CD4-positive, alpha-beta T cell treated with Interleukin-6 at 100 ng/mL for 8 hours (primary cell): Measurements from ENCODE around the gene TRAPPC6A.
A peak's percentile ranks its signal among the peaks of the same experiment; 100 is the strongest.

Source experiments
- DNase-seq: peaks from one replicate; pipeline ENCODE4 v3.0.0-alpha.2; 2020; ENCODE audit warnings: mixed read lengths, low spot score

The TRAPPC6A gene, protein sequence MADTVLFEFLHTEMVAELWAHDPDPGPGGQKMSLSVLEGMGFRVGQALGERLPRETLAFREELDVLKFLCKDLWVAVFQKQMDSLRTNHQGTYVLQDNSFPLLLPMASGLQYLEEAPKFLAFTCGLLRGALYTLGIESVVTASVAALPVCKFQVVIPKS

DNA sequence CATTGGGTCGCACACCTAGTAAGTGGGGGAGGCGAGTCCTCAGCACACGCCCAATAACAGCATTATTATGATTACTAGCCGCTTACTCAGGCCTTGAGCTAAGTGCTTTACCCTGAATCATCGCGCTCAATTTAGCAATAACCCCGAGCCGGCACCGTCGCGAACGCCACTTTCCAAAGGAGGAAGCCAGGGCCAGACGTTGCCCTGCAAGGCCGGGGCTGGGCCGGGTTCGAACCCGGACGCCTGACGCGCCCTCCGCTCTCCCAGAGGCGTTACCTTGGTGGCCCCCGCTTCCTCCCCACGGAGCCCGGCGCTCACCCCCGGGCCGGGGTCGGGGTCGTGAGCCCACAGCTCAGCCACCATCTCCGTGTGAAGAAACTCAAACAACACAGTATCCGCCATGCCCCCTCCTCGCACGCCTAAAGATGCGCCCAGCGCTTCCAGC, at the start of gene TRAPPC6A:
Gene TRAPPC6A, minus strand, starts transcription at position 421 of the 445 bp plus-strand sequence. Its CDS starts 19 bp downstream, at position 402.
- DNase-seq: no peak

DNA sequence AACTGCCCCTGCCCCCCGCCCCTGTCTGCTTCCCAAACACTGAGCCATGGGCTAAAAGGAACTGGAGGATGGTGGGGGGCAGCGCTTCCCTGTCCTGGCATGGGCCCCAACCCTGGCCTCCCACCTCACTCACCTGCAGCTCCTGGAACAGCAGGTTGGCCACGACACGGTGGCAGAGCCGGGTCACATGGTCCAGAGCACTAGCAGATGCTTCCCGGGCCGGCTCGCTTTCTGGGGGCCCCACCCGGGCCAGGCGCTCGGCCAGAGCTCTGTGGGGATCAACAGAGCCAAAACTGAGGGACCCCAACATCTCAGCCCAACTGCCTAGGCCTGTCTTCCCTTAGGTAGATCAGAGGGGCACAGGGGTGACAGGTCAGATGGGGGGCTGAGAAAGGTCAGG, 46.6 kb upstream of the TRAPPC6A start:
- DNase-seq: no peak

DNA sequence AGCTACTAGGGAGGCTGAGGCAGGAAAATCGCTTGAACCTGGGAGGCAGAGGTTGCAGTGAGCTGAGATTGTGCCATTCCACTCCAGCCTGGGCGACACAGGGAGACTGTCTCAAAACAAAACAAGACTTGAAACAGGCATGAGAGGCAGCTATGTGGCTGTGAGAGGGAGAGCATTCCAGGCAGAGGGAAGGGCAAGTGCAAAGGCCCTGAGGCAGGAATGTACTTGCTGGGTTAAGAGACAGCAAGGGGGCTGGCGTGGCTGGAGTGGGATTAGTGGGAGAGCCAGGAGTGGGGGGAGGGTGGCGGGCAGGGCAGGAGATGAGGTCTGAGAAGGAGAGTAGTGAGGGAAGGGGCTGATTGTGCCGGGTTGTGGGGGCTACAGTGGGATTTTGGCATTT, 45.8 kb upstream of the TRAPPC6A start:
- no peak for DNase-seq

DNA sequence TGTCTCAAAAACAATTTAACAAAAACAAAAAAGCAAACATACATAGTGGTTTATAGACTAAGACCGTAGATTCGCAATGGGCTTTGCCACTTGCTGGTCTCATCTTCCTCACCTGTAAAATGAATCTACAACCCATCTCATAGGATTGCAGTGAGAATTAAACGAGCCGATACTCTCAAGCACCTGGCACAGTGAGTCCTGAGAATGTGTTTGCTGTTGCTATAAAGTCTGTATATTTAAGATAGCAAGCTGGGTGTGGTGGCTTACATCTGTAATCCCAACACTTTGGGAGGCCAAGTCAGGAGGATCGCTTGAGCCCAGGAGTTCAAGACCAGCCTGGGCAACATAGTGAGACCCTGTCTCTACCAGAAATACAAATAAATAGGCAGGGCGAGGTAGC, 44.7 kb upstream of the TRAPPC6A start:
- DNase-seq: no peak

DNA sequence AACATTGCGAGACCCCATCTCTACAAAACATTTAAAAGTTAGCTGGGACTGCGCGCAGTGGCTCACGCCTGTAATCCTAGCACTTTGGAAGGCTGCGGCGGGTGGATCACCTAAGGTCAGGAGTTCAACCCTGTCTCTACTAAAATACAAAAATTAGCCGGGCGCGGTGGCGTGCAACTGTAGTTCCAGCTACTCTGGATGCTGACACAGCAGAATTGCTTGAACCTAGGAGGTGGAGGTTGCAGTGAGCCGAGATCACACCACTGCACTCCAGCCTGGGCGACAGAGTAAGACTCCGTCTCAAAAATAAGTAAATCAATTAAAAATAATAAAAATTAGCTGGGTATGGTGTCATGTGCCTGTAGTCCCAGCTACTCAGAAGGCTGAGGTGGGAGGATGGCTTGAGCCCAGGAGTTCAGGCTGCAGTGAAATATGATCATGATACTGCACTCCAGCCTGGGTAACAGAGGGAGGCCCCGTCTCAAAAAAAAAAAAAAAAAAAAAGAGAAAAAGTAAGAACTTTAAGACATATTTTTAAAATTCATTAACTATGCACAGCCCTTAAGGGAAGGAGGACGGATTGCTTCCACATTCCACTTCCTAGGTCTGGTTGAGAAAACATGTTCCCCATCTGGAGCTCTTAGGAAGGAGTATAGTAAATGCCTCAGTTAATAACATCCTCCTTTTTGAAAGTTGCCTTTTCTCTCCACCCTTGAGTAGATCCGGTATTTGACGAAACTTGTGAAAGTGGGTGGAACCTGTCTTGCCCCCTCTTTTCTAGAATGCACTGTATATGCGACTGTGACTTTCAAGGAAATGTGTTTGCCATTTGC, 41.1 kb upstream of the TRAPPC6A start:
- DNase-seq: no peak

DNA sequence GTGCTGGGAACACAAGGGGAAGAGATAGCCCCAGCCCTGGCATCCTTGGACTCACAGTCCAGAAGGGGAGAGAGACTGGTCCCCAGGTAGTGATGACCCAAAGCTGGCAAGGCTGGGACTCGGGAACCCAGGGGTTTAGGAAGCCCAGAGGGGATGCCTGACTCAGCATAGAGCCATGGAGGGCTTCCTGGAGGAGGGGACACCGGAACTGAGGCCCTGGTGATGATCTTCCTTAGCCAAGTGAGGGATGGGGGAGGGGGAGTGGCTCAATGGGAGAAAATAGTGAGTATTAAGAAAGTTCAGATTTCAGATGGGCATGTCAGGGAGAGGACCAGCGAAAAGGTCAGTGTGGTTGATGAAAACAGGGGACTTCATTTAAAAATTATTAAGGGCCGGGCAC, 40.4 kb upstream of the TRAPPC6A start:
- no peak for DNase-seq

DNA sequence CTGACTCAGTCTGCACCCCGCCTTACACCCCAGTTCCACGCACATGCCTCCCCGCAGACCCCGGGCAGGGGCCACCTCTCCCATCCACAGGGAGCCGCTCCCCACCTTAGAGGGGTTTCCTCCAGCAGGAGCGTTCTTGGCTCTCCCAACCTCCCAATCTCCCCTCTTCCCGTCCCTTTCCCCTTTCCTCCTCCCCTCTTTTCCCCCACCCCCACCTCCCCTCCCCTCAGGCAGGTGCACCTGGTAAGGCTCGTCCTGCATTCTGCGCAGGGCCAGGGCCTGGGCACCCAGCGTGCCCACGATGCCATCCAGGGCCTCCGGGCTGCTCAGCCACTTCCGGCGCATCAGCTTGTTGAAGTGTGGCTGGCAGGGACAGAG, 39.9 kb upstream of the TRAPPC6A start:
- DNase-seq: no peak

DNA sequence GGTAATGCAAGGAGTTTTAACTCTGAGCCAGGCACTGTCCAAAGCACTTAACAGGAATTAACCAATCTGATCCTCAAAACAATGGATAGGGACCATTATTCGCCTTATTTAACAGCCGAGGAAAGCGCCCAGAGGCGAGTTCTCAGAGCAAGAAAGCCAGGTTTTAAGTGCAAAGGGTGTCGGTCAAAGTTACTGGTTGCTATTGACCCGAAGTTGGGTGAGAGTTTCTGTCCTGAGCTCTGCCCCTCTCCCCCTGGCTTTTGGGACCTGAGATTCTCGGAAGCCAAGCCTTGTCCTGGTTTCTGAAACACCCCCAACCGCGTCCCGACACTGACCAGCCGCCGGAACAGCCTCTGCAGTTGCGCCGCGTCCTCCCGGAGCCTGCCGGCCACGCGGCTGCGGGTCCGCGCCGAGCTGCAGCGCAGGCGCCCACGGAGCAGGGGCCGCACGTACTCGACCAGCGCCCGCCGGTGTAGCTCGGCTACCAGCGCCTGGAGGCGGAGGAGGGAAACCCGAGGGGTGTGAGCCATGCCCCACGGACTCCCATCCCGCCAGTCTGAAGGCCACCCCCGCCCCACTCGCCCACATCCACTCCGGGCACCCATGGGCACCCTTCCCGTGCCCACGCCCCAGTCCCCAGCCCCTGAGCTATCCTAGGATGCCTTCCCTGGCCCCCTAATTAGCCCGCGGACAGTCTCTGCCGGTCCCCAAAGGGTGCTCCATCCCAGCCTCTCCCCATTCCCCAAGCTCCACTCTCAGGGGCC, 39.3 kb upstream of the TRAPPC6A start:
- no peak for DNase-seq

DNA sequence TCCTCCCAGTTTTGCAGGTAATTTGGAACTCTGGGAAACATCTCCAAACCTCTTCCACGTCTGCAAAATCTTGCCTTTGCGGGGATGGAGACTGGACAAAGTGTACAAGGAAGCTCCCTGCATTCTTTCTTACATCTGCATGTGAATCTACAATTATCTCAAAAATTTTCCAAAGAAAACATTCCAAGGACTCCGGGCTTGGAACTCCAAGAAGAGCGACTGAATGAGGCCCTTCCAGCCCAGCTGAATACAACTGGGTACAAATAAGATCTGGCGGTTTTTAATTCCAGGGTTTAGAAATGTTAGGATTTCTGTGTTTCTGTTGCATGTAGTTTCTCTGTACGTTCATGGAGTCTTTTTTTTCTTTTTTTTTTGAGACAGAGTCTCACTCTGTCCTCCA, 38.6 kb upstream of the TRAPPC6A start:
- no peak for DNase-seq

DNA sequence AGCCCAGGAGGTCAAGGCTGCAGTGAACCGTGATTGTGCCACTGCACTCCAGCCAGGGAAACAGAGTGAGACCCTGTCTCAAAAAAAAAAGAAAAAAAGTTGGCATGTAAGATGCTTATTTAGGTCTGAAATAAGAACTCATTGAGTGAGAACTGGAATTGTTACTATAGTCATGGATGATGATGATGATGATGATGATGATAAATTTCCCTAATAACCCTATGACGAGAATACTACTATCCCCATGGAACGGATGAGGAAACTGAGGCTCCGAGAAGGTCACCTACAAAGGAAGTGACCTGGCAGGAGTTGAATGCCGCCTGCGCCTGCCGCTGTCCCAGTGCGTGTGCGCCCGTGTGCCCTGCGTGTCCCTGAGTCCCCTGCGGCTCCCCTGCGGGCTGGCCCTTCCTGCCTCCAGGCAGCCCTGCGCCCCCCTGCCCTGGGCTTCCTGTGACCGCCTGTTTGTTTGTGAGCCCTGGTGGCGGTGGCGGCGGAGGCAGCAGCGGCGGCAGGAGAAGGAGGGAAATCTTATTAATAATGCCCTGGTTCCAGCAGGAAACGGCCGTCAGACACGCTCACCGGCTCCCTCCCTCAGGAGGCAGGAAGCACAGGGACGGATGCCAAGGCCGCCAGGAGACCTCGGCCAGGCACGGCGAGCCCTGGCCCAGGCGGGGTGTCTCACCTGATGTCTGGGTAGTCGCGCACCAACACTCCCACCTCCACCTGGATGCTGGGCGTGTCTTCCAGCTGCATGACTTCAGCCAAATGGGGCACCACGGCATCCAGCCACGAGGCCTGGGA, 37.6 kb upstream of the TRAPPC6A start:
- no peak for DNase-seq

DNA sequence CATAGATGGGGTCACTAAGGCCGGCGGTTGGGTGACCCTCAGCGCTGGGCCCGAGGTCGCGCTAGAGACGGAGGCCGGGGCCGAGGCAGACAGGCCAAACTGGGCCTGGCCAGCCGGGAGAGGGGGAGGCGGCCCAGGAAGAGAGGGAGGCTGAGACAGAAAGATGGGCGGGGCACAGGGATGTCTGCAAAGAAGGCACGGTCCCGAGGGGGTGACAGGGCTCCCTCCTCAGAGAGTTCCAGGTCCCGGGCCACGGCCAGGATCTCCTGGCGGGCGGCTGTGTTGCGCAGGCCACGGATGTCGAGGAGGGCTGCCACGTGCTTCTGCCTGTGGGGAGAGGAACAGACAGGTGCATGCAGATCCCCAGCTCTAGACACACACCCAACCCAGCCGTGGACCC, 35.0 kb upstream of the TRAPPC6A start:
- DNase-seq: no peak

DNA sequence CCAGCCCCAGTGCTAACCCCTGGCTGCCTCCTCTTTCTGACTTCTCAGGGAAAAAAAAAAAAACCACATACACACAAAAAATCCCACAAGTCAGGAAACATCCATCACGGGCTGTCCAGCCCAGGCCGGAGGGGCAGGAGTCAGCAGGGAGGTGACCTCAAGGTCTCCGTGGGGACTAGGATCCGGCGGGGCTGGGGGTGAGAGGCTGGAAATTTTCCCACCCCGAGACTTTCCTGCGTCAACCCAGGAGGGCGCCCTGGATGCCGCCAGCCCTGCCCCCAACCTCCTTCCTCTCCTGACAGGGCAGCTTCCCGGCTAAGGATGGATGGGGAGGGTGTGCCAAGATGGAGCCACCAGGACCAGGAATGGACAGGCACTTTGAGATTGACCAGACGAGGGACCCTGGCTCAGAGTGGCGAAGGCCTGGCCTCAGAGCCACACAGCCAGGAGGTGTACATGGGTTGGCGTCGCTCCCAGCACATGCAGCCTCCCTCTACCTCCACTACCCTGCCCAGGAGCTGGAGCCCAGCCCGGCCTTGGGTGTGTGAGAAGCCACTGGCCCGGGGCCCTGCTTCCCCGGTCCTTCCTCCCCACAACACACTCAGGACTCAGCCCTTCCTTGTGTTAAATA, 33.8 kb upstream of the TRAPPC6A start:
- DNase-seq: no peak

DNA sequence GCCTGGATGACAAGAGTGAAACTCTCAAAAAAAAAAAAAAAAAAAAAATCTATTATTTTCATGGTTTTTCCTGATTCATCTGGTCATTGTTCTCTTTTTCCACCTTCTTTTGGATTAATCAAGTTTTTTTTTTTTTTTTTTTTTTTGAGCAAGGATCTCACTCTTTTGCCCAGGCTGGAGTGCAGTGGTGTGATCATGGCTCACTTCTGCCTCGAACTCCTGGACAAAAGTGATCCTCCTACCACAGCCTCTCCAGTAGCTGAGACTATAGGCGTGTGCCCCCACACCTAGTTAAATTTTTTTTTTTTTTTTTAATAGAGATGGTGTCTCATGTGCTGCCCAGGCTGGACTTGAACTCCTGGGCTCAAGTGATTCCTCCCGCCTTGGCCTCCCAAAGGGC, 28.3 kb upstream of the TRAPPC6A start:
- DNase-seq: no peak

DNA sequence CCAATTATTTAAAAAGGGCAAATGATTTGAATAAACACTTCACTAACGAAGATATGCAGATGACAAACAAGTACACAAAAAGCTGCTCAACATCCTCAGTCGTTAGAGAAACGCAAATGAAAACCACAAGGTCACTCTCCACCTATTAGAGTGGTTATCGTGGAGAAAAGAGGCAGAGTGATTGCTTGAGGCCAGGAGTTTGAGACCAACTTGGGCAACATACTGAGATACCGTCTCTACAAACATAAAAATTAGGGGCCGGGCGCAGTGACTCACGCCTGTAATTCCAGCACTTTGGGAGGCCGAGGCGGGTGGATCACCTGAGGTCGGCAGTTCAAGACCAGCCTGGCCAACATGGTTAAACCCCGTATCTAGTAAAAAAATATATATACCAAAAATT, 27.8 kb upstream of the TRAPPC6A start:
- DNase-seq: no peak

DNA sequence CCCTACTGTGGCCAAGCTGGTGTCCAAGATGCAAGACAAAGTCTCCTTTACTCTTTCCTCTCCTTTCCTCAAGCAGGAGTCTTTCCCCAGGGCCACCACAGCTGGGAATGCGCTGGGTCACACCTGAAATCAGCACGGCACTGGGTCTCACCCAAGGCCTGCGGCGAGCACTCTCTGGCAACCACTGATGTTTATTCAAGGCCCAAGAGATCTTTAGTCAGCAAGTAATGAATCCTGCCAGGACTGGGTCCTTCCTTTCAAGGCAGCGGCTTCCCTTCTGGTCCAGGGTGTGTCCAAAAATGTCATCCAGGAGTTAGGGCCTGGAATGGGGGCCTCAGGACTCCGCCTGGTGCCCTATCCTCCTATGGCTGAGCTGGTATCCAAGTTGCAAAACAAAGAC, 24.6 kb upstream of the TRAPPC6A start:
- no peak for DNase-seq

DNA sequence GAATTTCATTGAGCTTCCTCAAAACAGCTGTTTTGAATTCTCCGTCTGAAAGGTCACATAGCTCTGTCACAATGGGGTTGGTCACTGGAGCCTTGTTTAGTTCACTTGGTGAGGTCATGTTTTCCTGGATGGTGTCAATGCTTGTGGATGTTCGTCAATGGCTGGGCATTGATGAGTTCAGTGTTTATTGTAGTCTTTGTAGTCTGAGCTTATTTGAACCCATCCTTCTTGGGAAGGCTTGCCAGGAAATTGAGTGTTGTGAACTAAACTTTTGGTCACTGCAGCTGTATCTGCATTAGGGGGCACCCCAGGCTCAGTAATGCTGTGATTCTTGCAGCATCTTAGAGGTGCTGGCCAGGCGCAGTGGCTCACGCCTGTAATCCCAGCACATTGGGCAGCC, 22.5 kb upstream of the TRAPPC6A start:
- no peak for DNase-seq

DNA sequence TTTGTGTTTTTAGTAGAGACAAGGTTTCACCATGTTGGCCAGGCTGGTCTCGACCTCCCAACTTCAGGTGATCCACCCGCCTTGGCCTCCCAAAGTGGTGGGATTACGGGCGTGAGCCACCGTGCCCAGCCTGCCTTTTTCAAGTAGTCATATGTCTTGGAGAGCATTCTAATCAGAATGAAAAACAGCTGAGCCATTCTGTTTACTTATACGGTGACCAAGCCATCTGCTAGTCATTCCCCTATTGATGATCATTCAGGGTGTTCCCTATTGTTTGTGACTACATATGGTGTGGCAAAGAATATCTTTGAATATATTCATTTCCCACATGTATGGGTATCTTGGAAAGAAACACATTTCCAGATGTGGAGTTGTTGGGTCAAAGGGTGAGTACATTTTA, 17.7 kb upstream of the TRAPPC6A start:
- DNase-seq: no peak

DNA sequence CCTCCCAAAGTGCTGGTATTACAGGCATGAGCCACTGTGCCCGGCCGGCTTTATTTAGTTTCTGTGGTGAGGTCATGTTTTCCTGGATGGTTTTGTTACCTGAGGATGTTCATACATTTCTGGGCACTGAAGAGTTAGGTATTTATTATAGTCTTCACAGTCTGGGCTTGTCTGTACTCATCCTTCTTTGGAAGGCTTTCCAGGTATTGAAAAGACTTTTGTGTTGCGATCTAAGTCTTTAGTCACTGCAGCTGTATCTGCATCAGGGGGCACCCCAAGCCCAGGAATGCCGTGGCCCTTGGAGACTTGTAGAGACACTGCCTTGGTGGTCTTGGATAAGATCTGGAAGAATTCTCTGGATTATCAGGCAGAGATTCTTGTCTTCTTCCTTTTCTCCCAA, 13.3 kb upstream of the TRAPPC6A start:
- no peak for DNase-seq

DNA sequence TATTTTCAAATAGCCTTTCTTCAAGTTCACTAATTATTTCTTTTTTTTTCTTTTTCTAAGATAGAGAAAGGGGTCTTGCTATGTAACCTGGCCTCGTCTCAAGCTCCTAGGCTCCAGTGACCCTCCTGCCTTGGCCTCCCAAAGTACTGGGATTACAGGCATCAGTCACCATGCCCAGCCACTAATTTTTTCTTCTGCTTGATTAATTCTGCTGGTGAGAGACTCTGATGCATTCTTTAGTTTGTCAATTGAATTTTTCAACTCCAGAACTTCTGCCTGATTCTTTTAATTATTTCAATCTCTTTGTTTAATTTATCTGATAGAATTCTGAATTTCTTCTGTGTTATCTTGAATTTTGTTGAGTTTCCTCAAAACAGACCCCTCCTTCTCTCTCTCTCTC, 11.9 kb upstream of the TRAPPC6A start:
- DNase-seq: no peak

DNA sequence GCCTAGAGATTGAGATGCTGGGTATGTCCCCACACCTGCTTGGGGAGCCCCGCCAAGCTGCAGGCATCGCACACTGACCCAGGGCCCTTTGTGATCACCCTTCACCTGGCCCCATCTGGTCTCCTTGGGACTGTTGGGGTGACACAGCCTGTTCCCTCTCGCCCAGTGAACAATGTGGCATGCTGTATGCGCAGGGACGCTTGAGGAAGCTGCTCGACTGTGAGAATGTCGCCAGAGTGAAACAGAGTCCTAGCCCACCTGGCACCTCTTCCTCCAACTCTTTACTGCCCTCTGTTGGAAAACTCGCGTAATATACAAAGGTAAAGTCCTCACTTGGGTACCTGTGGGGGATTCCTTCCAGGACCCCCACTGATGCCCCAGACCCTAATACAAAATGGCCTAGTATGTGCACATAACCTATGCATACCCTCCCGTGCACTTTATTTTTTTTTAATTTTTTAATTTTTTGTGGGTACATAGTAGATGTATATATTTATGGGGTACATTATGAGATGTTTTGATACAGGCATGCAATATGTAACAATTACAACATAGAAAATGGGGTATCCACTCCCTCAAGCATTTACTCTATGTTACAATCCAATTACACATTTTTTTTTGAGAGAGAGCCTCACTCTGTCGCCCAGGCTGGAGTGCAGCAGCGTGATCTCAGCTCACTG, 9.5 kb upstream of the TRAPPC6A start:
- peak; percentile 47 for DNase-seq
